ENCODE measurements around the gene CDC42SE1. TPM values are rescaled to one million over a fixed set of nuclear protein-coding genes. Genes with fewer than 3 reads are reported as not detected.
A peak's percentile ranks its signal among the peaks of the same experiment; 100 is the strongest.

Gene CDC42SE1
- total RNA-seq, 2 experiments from 2014 or later, result 86.5 to 92.8 TPM

DNA sequence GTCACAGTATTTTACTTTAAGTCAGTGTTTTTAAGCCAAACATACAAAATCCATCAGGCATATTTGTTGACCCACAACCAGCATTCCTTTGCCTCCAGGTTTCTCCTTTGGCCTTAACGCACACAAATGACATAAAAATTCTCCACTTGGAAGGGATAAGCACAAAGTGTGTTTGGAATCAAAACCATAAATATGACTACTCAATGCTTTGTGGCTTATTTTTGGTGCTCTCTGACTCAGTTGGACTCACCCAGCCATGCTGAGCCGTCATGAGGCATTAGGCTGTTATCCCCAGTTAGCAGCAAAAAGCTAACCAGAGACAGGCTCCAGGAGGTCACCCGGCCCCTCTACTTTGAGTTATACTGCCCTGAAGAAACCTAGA lies 50.2 kb downstream of the CDC42SE1 start:
- Mint-ChIP-seq H3K27me3 (no peaks in the 10 kb centered on the region), H3K4me1 (ENCODE audit: low read depth) (peaks cover 69% of the 10 kb centered on the region), H3K4me3 (peak overlapping the region; percentile 98), H3K27ac (peak overlapping the region; percentile 98), H3K36me3 (ENCODE audit: low read depth) (peaks cover 3% of the 10 kb centered on the region), H3K9me3 (no peaks in the 10 kb centered on the region)
- POLR2A ChIA-PET, result no interaction called here
- no peak for ATAC-seq
- intact Hi-C loops (cut with micrococcal nuclease), result loop anchor here (5.0 kb wide), 1 partner anchor 148 kb away; the partner anchor contains the start of gene TNFAIP8L2
- DNase-seq, result no peak
- CTCF ChIA-PET, result interaction anchor here (2.9 to 3.9 kb wide), 2 partner anchors 14 to 15 kb away, joined by 14 to 18 read pairs; no protein-coding TSS in a partner anchor
- TF ChIP-seq, protein P1, sequence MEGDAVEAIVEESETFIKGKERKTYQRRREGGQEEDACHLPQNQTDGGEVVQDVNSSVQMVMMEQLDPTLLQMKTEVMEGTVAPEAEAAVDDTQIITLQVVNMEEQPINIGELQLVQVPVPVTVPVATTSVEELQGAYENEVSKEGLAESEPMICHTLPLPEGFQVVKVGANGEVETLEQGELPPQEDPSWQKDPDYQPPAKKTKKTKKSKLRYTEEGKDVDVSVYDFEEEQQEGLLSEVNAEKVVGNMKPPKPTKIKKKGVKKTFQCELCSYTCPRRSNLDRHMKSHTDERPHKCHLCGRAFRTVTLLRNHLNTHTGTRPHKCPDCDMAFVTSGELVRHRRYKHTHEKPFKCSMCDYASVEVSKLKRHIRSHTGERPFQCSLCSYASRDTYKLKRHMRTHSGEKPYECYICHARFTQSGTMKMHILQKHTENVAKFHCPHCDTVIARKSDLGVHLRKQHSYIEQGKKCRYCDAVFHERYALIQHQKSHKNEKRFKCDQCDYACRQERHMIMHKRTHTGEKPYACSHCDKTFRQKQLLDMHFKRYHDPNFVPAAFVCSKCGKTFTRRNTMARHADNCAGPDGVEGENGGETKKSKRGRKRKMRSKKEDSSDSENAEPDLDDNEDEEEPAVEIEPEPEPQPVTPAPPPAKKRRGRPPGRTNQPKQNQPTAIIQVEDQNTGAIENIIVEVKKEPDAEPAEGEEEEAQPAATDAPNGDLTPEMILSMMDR (IDR thresholded peaks at IDR 0.05), result no peak

DNA sequence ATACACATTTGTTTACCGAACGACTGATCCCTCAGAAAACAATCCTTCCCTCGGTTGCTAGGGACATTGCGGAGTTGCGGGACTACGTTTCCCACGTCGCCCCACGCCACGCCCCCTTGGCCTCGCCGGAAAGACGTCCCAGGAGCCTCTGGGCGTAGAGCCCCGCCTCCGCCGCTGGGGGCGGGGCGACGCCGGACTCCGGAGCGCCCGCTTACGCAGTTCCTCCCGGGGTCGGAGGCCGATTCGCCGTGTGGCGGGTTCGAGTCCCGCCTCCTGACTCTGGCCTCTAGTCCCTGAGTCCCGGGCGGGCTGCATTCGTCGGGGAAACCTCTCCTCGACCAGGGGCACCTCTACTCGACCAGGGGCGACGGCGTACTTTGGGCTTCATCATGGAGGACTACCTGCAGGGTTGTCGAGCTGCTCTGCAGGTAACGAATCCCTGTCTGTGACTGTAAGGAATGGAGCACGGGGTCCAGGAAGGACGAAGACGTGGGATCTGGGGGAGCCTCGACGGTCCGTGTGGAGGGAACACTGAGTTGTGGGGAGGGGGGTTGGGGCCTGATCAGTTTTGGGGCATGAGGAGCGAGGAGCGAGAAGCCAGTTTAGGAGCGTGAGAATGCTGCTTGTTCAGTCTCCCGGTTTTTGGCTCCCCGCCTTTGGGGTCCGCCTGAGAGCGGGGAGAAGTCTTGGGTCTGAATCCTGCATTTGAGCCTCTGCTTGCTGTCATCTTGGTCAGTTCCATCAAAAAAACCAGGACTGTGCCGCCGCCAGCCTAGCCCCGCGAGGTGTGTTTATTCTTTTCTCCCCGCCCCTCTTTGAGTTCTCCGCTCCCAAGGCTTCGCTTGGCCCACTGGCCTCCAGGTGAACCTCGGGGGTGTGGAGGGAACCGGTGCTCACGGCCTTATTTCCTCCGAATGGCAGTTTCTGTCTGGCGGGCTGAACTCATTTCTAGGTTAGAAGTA lies 50.9 kb downstream of the CDC42SE1 start, which contains the start of gene PRUNE1:
TSS of gene PRUNE1 (plus strand) at position 206 of the 962 bp plus-strand sequence. CDS start at position 390, 184 bp downstream.
- peak within 1 kb of the TSS; percentile 98 for H3K27ac Mint-ChIP-seq
- CTCF ChIA-PET, result interaction anchor here (2.9 to 3.9 kb wide), 2 partner anchors 13 to 16 kb away, joined by 14 to 18 read pairs; no protein-coding TSS in a partner anchor
- H3K9me3 Mint-ChIP-seq, result no peaks in the 10 kb centered on the region
- H3K36me3 Mint-ChIP-seq (ENCODE audit: low read depth), result peaks cover 3% of the 10 kb centered on the region
- intact Hi-C loops (cut with micrococcal nuclease), result loop anchor here (5.0 kb wide), 1 partner anchor 149 kb away; the partner anchor contains the start of gene TNFAIP8L2
- peak; percentile 90 for ATAC-seq
- peak within 1 kb of the TSS; percentile 98 for H3K4me3 Mint-ChIP-seq
- peak; percentile 98 for DNase-seq
- TF ChIP-seq, protein P1 (IDR thresholded peaks at IDR 0.05), result no peak
- POLR2A ChIA-PET, result interaction anchor here (0.6 to 0.9 kb wide), 2 partner anchors 12 to 149 kb away, joined by 3 to 4 read pairs; no protein-coding TSS in a partner anchor
- no peaks in the 10 kb centered on the region for H3K27me3 Mint-ChIP-seq
- H3K4me1 Mint-ChIP-seq (ENCODE audit: low read depth), result peaks cover 73% of the 10 kb centered on the region

DNA sequence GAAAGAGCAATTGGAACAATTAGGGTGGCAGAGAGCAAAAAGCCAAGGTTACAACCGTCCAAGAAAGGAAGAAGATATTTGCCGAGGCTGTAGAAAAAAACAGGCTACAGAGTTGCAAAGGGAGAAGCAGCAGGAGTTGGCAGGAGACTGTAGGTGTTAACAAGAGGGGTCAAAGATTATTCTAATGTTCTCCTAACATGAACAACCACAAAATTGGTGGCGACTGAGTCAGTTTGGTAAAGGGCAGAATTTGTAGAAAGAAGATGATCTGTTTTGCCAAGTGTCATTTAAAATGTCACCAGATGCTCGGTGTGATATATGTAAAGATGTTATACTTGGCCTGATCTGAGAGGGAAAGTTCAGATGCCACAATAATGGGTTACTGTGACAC lies 51.6 kb downstream of the CDC42SE1 start:
- CTCF ChIA-PET, result interaction anchor here (2.0 to 5.4 kb wide), 2 partner anchors 12 to 393 kb away, joined by 4 to 78 read pairs; no protein-coding TSS in a partner anchor
- Mint-ChIP-seq H3K27ac (peak overlapping the region; percentile 98), H3K4me3 (peak overlapping the region; percentile 98), H3K27me3 (no peaks in the 10 kb centered on the region), H3K36me3 (ENCODE audit: low read depth) (peaks cover 3% of the 10 kb centered on the region), H3K4me1 (ENCODE audit: low read depth) (peaks cover 73% of the 10 kb centered on the region), H3K9me3 (no peaks in the 10 kb centered on the region)
- POLR2A ChIA-PET, result no interaction called here
- DNase-seq (no peak), ATAC-seq (no peak)
- intact Hi-C loops (cut with micrococcal nuclease), result loop anchor here (5.0 kb wide), 1 partner anchor 149 kb away; the partner anchor contains the start of gene TNFAIP8L2
- TF ChIP-seq, protein P1 (IDR thresholded peaks at IDR 0.05), result no peak

DNA sequence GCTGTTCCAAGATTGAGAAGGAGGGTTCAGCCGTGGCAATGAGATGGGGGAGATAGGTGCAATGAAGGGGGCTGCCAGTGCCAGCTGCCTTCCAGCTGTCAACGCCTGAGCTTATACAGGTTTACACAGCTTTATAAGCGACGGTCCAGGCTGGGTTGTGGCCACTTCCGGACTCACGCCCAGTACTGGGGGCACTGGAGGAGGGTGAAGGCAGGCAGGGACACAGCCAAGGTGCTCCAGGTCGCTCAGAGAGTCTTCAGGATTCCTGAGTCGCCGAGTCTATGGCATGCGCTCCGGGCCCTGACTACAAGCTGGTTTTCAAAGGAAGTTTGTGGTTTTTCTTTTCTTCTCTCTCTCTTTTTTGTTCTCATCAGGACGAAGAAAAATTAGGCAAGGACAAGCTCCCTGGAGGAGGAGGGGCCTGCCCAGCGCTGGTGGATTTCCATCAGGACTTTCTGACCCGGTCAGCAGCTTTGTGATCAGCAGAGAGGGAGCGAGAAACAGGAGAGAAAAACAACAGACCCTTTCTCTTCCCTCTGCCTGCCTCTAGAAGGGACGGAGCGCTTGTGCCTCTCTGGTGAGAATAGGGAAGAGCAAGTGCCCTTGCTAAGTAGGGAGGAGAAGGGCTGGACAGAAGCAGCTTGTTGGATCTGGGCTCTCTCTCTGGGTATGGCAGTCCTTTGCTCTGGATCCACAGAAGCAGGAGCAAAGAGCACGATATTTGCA lies 52.9 kb downstream of the CDC42SE1 start, which contains the start of gene MINDY1:
TSS of gene MINDY1 (minus strand) at position 576 of the 726 bp plus-strand sequence. CDS start 4,285 bp downstream, outside the sequence.
- peaks cover 3% of the 10 kb centered on the region for H3K36me3 Mint-ChIP-seq (ENCODE audit: low read depth)

More for the DNA sequence above, 52.9 kb downstream of the CDC42SE1 start, which contains the start of gene MINDY1:
- H3K9me3 Mint-ChIP-seq, result no peaks in the 10 kb centered on the region
- TF ChIP-seq, protein P1 (IDR thresholded peaks at IDR 0.05), result no peak
- intact Hi-C loops (cut with micrococcal nuclease), result loop anchor here (5.0 kb wide), 1 partner anchor 151 kb away; the partner anchor contains the start of gene TNFAIP8L2
- ChIA-PET CTCF (interaction anchor here (0.8 to 5.4 kb wide), 19 partner anchors 11 to 446 kb away, joined by 3 to 78 read pairs (median 5); partner anchors contain the start of genes GABPB2 and TNFAIP8L2), POLR2A (interaction anchor here (0.6 to 2.0 kb wide), 16 partner anchors 9 to 740 kb away, joined by 3 to 12 read pairs (median 3); partner anchors contain the start of gene ANXA9)
- H3K27me3 Mint-ChIP-seq, result no peaks in the 10 kb centered on the region
- peak within 1 kb of the TSS; percentile 98 for H3K4me3 Mint-ChIP-seq
- H3K27ac Mint-ChIP-seq, result peak within 1 kb of the TSS; percentile 98
- H3K4me1 Mint-ChIP-seq (ENCODE audit: low read depth), result peaks cover 80% of the 10 kb centered on the region
- ATAC-seq (peak; percentile 35), DNase-seq (peak; percentile 47)

Measured in activated CD8-positive, alpha-beta T cell treated with anti-CD3 and anti-CD28 coated beads for 36 hours (primary cell).